Pulmonary artery endothelial cell (primary cell): ENCODE results near the gene RAB40C. TPM values are rescaled to one million over a fixed set of nuclear protein-coding genes. Genes with fewer than 3 reads are reported as not detected.

Experiments
- DNase-seq: peaks from one replicate; pipeline ENCODE4 v3.0.0-alpha.2; 2011; ENCODE audit warnings: low read depth, low spot score
- total RNA-seq: library from RNA; depleted of rRNA; stranded (reverse); fragments of >200 nt; gene quantifications from 2 replicates; pipeline ENCODE4 v1.2.3, GENCODE V29; 2014

RAB40C gene
- total RNA-seq, 1 donor from 2014 or later = 11.9 TPM

- DNase-seq = no peak
Measured at GRCh38 chr16:644556-644955, 54.7 kb downstream of the RAB40C start.

- no peak for DNase-seq
Measured at GRCh38 chr16:645852-646678, 56.2 kb downstream of the RAB40C start.

GRCh38 chr16:646679-647172 is 56.9 kb downstream of the RAB40C start:
- no peak for DNase-seq

- DNase-seq = no peak
Measured at GRCh38 chr16:647173-647902, 57.5 kb downstream of the RAB40C start.

- no peak for DNase-seq
Measured at GRCh38 chr16:648071-648780, 58.4 kb downstream of the RAB40C start.

- peak; percentile 67 for DNase-seq
Measured at GRCh38 chr16:648781-649589, 59.1 kb downstream of the RAB40C start, which contains the start of gene WDR90. TSS of gene WDR90 (plus strand) at chr16:649365. CDS start at chr16:649417, 52 bp downstream.

GRCh38 chr16:649631-650030 is 59.8 kb downstream of the RAB40C start:
- no peak for DNase-seq

GRCh38 chr16:651844-652243 is 62.0 kb downstream of the RAB40C start:
- DNase-seq = no peak

- DNase-seq = no peak
Measured at GRCh38 chr16:652454-653305, 62.8 kb downstream of the RAB40C start.

GRCh38 chr16:654034-654433 is 64.2 kb downstream of the RAB40C start:
- no peak for DNase-seq

GRCh38 chr16:657487-657886 is 67.6 kb downstream of the RAB40C start:
- no peak for DNase-seq

- DNase-seq = no peak
Measured at GRCh38 chr16:658679-659571, 69.1 kb downstream of the RAB40C start.

- no peak for DNase-seq
Measured at GRCh38 chr16:659618-660017, 69.8 kb downstream of the RAB40C start.

GRCh38 chr16:660132-660458 is 70.2 kb downstream of the RAB40C start:
- DNase-seq = no peak

- DNase-seq = peak; percentile 70
Measured at GRCh38 chr16:660459-661183, 70.8 kb downstream of the RAB40C start.

GRCh38 chr16:661184-661821 is 71.4 kb downstream of the RAB40C start:
- no peak for DNase-seq

- no peak for DNase-seq
Measured at GRCh38 chr16:662095-662494, 72.2 kb downstream of the RAB40C start.

- no peak for DNase-seq
Measured at GRCh38 chr16:662597-662996, 72.7 kb downstream of the RAB40C start.
